Omental fat pad (tissue), 4 donors: ENCODE measurements around the gene RAG2. TPM values are rescaled to one million over a fixed set of nuclear protein-coding genes. Genes with fewer than 3 reads are reported as not detected.

Experiments used
- ATAC-seq: fragments of 150-250 bp; one replicate; pipeline ENCODE4 v1.9.1; 2016; ENCODE audit warnings: mild to moderate bottlenecking, moderate library complexity; ENCODE audit not compliant: low FRiP score
- DNase-seq: peaks from one replicate; pipeline ENCODE4 v3.0.0-alpha.2; 2019; ENCODE audit warnings: low spot score
- total RNA-seq, 4 donors: library from RNA; depleted of rRNA; stranded (reverse); fragments of >200 nt; gene quantifications; one replicate each; pipeline ENCODE4 v1.1.0, GENCODE V29; 2016
- TF ChIP-seq, protein P1 (sequence below), 3 donors: fragments of 450-650 bp; IDR thresholded peaks; one replicate each; pipeline ENCODE4 v1.5.1; 2016 to 2017; ENCODE audit warnings: antibody characterized with exemption in 3 of 3, mild to moderate bottlenecking in 3 of 3, moderate library complexity in 2 of 3

RAG2 gene
- not detected for total RNA-seq

DNA sequence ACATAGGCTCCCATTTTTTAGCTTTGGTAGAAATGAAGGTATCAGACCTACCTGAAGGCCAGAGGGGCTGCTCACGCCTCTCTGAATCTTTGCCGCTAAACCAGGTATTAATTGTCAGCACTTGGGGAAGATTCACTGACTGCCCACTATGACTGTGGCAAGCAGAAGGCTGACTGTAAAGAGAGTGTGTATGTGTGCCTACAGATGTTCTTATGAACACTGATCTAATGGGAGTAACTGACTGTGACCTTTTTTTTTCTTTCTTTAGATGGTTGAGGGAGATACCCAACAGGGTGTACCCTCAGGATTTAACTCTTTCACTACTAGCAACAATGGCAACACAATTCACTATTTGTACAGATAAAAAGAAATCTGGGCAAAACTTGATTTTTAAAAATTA is at the start of gene RAG2:
Gene RAG2 (minus strand): TSS at position 186 of the 400 bp plus-strand sequence. CDS start 4,068 bp downstream, outside the sequence.
- DNase-seq, result no peak
- TF ChIP-seq, protein P1, sequence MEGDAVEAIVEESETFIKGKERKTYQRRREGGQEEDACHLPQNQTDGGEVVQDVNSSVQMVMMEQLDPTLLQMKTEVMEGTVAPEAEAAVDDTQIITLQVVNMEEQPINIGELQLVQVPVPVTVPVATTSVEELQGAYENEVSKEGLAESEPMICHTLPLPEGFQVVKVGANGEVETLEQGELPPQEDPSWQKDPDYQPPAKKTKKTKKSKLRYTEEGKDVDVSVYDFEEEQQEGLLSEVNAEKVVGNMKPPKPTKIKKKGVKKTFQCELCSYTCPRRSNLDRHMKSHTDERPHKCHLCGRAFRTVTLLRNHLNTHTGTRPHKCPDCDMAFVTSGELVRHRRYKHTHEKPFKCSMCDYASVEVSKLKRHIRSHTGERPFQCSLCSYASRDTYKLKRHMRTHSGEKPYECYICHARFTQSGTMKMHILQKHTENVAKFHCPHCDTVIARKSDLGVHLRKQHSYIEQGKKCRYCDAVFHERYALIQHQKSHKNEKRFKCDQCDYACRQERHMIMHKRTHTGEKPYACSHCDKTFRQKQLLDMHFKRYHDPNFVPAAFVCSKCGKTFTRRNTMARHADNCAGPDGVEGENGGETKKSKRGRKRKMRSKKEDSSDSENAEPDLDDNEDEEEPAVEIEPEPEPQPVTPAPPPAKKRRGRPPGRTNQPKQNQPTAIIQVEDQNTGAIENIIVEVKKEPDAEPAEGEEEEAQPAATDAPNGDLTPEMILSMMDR (IDR thresholded peaks at IDR 0.05), result no peak
- no peak for ATAC-seq

DNA sequence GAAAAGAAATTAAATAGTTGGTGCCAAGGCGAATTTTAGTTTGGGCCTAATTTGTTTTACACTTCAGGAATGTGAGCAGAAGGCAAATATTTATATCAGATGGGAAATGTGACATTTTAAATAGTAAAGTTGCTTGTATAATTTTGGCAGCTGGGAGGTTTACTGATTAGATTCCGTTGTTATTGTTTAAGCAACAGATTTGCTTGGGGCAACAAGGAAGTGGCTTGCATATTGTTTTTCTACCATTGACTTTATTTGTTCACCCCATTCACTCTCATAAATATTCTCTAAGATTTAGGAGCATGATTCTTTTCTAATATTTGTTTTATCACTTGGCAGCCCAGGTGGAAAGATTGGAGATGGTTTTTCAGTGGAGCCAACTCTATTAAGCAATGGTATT is 40.5 kb upstream of the RAG2 start:
- TF ChIP-seq, protein P1 (IDR thresholded peaks at IDR 0.05), result no peak
- no peak for DNase-seq
- no peak for ATAC-seq

DNA sequence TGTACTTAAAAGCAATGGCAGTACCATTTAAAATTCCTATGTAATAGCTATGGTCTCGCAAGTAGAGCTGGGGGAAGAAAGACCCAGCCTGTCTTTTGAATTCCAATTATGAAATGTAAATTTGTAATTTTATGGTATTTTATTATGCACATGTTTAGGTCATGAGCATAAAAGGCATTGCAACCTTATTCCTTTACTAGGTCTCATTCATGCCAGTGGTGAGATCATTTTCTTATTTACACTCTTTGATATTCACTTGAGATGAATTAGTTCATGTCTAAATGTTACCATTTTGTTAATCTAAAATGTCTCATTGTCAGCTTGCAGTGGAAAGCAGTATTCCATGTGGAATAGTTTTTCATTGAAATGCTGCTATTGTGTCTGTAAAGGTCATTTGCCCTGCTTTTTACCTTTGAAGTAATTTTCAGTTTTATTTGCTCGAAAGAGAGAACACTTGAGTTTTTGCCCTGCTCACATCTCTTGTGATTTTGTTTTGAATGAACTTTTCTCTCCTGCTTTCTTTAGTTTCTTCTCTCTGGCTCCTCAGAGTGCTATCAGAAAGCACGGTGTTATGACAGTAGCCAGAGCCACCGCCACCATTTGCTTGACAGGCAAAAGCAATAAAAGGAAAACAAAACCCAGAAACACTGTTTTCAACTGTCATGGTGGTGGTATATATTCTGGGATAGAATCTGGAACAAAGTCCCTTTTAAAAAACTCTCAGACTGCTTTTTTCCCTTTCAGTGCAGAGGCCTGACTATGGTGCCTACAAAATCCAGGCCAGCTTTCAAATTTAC is 37.2 kb upstream of the RAG2 start:
- TF ChIP-seq, protein P1 (IDR thresholded peaks at IDR 0.05), result no peak
- no peak for ATAC-seq
- no peak for DNase-seq

DNA sequence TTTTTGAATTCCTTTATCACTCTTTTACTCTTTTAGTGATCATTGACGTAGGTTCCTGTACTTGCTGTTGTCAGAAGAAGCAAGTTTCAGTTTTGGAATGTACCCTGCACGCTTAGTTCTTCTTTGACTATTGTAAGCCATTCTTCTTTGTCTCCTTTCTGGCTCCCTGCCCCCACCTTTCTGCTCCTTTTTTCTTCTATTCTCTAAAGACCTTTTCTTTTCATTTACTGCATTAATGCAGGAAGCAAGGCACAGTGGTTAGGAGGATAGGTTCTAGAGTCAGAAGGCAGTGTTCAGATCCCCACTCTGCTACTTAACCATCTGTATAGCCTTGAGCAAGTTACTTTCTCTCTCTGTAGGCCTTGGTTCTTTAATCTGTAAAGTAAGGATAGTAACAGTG is 33.7 kb upstream of the RAG2 start:
- ATAC-seq, result no peak
- DNase-seq, result no peak
- TF ChIP-seq, protein P1 (IDR thresholded peaks at IDR 0.05), result no peak

DNA sequence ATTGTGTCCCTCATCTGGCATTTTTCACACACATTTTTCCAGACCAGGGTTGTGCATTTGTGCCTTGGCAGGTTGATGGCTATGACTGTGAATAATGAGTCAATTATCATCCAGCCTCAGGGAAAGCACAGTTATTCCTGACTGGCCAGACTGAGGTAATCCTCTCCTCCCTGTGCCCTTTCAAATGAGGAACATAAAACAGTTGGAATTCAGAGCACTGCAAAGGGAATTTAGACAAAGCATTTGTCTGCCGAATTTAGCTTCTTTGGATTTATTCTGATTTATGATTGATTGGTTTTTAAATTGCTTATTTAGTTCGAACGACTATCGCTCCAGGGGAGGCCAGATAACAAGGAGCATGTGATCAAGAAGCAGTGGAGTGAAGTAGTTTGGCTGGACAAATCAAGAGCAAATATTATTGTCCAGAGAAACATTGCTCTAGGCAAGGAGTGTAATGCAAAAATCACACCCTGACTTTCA is 30.8 kb upstream of the RAG2 start:
- ATAC-seq, result no peak
- TF ChIP-seq, protein P1 (IDR thresholded peaks at IDR 0.05), result no peak
- DNase-seq, result no peak

DNA sequence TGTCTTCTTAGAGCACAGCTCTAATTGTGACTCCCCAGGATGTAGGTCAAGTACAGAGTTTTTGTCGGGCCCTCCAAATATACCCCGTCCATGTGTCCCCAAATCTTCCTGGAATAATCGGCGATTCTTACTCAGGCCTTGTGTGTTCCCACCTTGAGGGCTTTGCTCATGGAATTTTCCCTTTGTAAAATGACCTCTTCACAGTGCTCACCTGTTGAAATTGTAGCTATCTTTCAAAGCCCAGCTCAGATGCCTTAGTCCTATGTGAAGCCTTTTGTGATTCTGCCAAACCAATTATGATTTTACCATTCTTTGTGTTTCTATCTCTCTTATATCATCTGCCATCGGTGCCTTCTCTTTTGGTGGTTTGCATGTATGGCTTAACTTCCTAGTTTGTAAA is 30.1 kb upstream of the RAG2 start:
- TF ChIP-seq, protein P1 (IDR thresholded peaks at IDR 0.05), result no peak
- DNase-seq, result no peak
- no peak for ATAC-seq

DNA sequence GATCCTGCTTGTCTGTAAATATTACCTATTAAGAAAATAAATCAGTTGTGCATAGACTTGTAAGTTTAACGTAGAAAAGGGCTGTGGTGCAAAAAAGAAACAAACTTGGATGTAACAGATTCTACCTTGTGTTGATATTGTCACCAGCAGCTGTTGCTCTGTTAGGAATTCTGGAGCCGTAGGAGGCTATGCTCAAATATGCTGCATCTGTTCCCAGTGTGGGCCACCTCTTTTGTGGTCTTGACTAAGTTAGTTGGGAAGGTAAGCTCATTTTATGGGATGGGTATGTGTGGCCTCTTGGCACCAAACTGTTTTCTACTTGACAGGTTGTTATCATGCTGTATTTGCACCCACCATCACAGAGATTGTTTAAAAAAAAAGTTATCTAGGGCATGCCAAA is 29.4 kb upstream of the RAG2 start:
- ATAC-seq (no peak), DNase-seq (no peak)
- TF ChIP-seq, protein P1 (IDR thresholded peaks at IDR 0.05), result no peak
